GM23248 (cell line): ENCODE measurements around the gene EDAR. TPM values are rescaled to one million over a fixed set of nuclear protein-coding genes. Genes with fewer than 3 reads are reported as not detected.

Source experiments
- DNase-seq: peaks from one replicate; pipeline ENCODE4 v3.0.0-alpha.2; 2015
- H2AFZ ChIP-seq: fragments of 200-600 bp; sonication (generic); 2 replicates; pipeline ENCODE4 v1.6.1; 2016; ENCODE audit warnings: antibody characterized with exemption
- H3F3A ChIP-seq: fragments of 200-600 bp; sonication (generic); 2 replicates; pipeline ENCODE4 v1.6.1; 2016; ENCODE audit warnings: mild to moderate bottlenecking, antibody characterized with exemption, mixed run types; ENCODE audit not compliant: insufficient read depth
- H3K27ac ChIP-seq: fragments of 200-600 bp; sonication (generic); 2 replicates; pipeline ENCODE4 v1.5.1; 2016; ENCODE audit warnings: mild to moderate bottlenecking
- H3K27me3 ChIP-seq: fragments of 200-600 bp; sonication (generic); replicated peaks from 2 replicates; pipeline ENCODE4 v1.6.1; 2016; ENCODE audit warnings: mild to moderate bottlenecking; ENCODE audit not compliant: insufficient read depth
- H3K36me3 ChIP-seq: fragments of 200-600 bp; sonication (generic); 2 replicates; pipeline ENCODE4 v1.6.1; 2016; ENCODE audit warnings: low read depth, mild to moderate bottlenecking
- H3K4me1 ChIP-seq: fragments of 200-600 bp; sonication (generic); 2 replicates; pipeline ENCODE4 v1.6.1; 2016; ENCODE audit warnings: mild to moderate bottlenecking; ENCODE audit not compliant: insufficient read depth
- H3K4me2 ChIP-seq: fragments of 200-600 bp; sonication (generic); one replicate; pipeline ENCODE4 v1.6.1; 2016; ENCODE audit warnings: mild to moderate bottlenecking; ENCODE audit not compliant: unreplicated experiment
- H3K4me3 ChIP-seq: fragments of 200-600 bp; sonication (generic); 2 replicates; pipeline ENCODE4 v1.5.1; 2016; ENCODE audit warnings: mild to moderate bottlenecking
- H3K79me2 ChIP-seq: fragments of 200-600 bp; sonication (generic); 2 replicates; pipeline ENCODE4 v1.6.1; 2016; ENCODE audit warnings: mild to moderate bottlenecking; ENCODE audit not compliant: insufficient read depth
- H3K9ac ChIP-seq: fragments of 200-600 bp; sonication (generic); 2 replicates; pipeline ENCODE4 v1.6.1; 2016; ENCODE audit warnings: mild to moderate bottlenecking
- H3K9me2 ChIP-seq: fragments of 200-600 bp; sonication (generic); 2 replicates; pipeline ENCODE4 v1.6.1; 2016; ENCODE audit warnings: mixed run types, mild to moderate bottlenecking, moderate library complexity; ENCODE audit not compliant: insufficient read depth
- H3K9me3 ChIP-seq: fragments of 200-600 bp; sonication (generic); one replicate; pipeline ENCODE4 v1.6.1; 2017; ENCODE audit warnings: low read depth
- H4K20me1 ChIP-seq: fragments of 200-600 bp; sonication (generic); 2 replicates; pipeline ENCODE4 v1.6.0; 2016; ENCODE audit not compliant: insufficient read depth
- EZH2 ChIP-seq: fragments of 200-600 bp; sonication (generic); IDR thresholded peaks from 2 replicates; pipeline ENCODE4 v1.6.1; 2018; ENCODE audit warnings: antibody characterized with exemption, mild to moderate bottlenecking; ENCODE audit not compliant: insufficient read depth, poor library complexity, severe bottlenecking
- EZH2phosphoT487 ChIP-seq: fragments of 200-600 bp; sonication (generic); IDR thresholded peaks from 2 replicates; pipeline ENCODE4 v1.6.1; 2018; ENCODE audit warnings: antibody characterized with exemption, moderate library complexity, mild to moderate bottlenecking, low read depth; ENCODE audit not compliant: insufficient read depth
- WGBS, 2 experiments: methylation state at CpG; one replicate each; pipeline ENCODE4 v1.1.6; 2015 to 2017; ENCODE audit warnings: low lambda C conversion rate in 2 of 2, low coverage in 1 of 2; ENCODE audit errors: missing lambda C conversion rate in 2 of 2; 5-methylcytosine and 5-hydroxymethylcytosine counted together
- in situ Hi-C: fragments of 300-500 bp; cut with MboI; formaldehyde crosslinking; loops from 2 replicates; pipeline ENCODE4 v1.15.0; 2020
- polyA plus RNA-seq: library from polyadenylated mRNA; unstranded; fragments of >200 nt; fragmentation: Nextera tagmentation; extraction: Ambion mirVana; gene quantifications from 2 replicates; pipeline ENCODE4 v1.2.1, GENCODE V29; 2016
- total RNA-seq: library from RNA; depleted of rRNA; stranded (reverse); fragments of >200 nt; shearing (Covaris generic); gene quantifications from 2 replicates; pipeline ENCODE4 v1.2.3, GENCODE V29; 2014

The EDAR gene
- total and polyA plus RNA-seq, 2 experiments from 2014 or later, result not detected

DNA sequence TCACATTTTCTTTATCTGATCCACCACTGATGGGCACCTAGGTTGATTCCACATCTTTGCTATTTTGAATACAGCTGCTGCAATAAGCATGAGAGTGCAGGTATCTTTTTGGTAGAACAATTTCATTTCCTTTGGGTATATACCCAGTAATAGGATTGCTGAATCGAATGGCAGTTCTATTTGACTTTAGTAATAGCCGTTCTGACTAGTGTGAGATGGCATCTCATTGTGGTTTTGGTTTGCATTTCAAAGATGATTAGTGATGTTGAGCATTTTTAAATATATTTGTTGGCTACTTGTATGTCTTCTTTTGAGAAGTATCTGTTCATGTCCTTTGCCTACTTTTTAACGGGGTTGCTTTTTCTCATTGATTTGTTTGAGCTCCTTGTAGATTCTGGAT lies 130.1 kb downstream of the EDAR start:
- in situ Hi-C loops, result no loop called here
- no peaks in the 10 kb centered on the region for H3K36me3 ChIP-seq
- no peak overlapping the region for H2AFZ ChIP-seq
- no peaks in the 10 kb centered on the region for H4K20me1 ChIP-seq
- no peak for TF ChIP-seq EZH2phosphoT487
- TF ChIP-seq EZH2, result no peak
- H3K4me2 ChIP-seq, result no peak overlapping the region
- H3K9me3 ChIP-seq, result no peaks in the 10 kb centered on the region
- WGBS, 2 experiments, result 97 to 98% methylated on average over 3 of the region's 3 CpGs
- H3F3A ChIP-seq, result no peaks in the 10 kb centered on the region
- H3K4me3 ChIP-seq, result no peak overlapping the region
- peak; percentile 20 for DNase-seq
- no peak overlapping the region for H3K9ac ChIP-seq
- no peaks in the 10 kb centered on the region for H3K4me1 ChIP-seq
- H3K27ac ChIP-seq, result no peak overlapping the region
- no peaks in the 10 kb centered on the region for H3K9me2 ChIP-seq
- no peaks in the 10 kb centered on the region for H3K27me3 ChIP-seq
- no peaks in the 10 kb centered on the region for H3K79me2 ChIP-seq

DNA sequence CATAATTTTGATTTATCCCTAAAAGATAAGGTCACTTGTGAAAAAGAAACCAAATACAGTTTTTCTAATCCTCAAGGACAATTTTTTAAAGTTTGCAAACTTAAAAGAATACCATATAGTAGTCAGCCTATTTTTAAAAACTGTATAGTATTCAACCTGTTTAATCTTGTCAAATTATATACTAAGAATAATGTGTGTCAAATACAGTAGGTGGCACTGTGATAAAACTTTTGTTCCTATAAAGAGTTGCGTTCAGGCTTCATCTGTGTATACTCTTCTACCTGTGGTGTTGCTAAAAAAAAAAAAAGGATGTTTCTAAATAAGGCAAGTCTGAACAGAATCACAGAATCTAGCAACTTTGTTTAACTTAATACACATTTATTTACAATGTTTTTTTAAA lies 133.8 kb downstream of the EDAR start:
- no peaks in the 10 kb centered on the region for H3K27me3 ChIP-seq
- no peak overlapping the region for H3K4me3 ChIP-seq
- TF ChIP-seq EZH2phosphoT487 (no peak), EZH2 (no peak)
- 75 to 83% methylated on average over 1 of the region's 1 CpG for WGBS, 2 experiments
- no peak overlapping the region for H2AFZ ChIP-seq
- no peaks in the 10 kb centered on the region for H4K20me1 ChIP-seq
- H3K4me2 ChIP-seq, result no peak overlapping the region
- no peaks in the 10 kb centered on the region for H3K9me2 ChIP-seq
- no peak overlapping the region for H3K27ac ChIP-seq
- in situ Hi-C loops, result no loop called here
- DNase-seq, result peak; percentile 34
- H3K36me3 ChIP-seq, result peaks cover 5% of the 10 kb centered on the region; the same call in 1 of the 2 replicates
- H3K4me1 ChIP-seq, result no peaks in the 10 kb centered on the region
- H3F3A ChIP-seq, result no peaks in the 10 kb centered on the region
- H3K9ac ChIP-seq, result no peak overlapping the region
- no peaks in the 10 kb centered on the region for H3K9me3 ChIP-seq
- no peaks in the 10 kb centered on the region for H3K79me2 ChIP-seq

DNA sequence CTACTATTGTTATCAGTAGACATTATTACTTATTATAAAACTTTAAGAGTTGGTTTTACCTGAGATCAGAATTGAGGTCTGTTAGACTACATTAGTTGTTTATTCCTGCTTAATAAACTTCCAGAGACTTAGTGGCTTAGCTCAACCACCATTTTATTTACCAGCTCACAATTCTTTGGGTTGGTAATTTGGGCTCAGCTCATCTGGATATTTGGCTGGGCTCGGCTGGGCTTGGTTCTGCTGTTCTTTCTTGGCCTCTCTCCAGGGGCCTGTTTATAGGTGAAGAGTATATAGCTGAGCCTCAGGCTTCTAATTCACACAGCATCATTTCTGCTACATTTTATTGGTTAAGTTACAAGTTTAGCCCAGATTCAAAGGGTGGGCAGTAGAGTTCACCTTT lies 134.5 kb downstream of the EDAR start:
- no peak overlapping the region for H3K27ac ChIP-seq
- in situ Hi-C loops, result no loop called here

DNA sequence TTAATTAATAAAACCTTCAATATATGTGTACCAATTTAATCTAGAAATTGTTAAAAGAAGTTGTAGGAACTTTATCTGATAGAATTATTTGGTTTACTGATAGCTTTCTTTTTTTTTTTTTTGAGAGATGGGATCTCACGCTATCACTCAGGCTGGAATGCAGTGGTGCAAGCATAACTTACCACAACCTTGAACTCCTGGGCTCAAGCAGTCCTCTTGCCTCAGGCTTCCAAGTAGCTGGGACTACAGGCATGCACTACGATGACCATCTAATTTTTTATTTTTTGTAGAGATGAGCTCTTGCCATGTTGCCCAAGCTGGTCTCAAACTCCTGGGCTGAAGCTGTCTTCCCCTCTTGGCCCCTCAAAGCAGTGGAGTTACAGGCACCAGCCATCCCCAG lies 135.6 kb downstream of the EDAR start:
- Histone ChIP-seq H3K4me2 (no peak overlapping the region), H3F3A (no peaks in the 10 kb centered on the region), H3K27ac (no peak overlapping the region), H3K4me1 (no peaks in the 10 kb centered on the region), H3K79me2 (no peaks in the 10 kb centered on the region), H3K4me3 (no peak overlapping the region), H4K20me1 (no peaks in the 10 kb centered on the region), H3K9me3 (no peaks in the 10 kb centered on the region), H3K9ac (no peak overlapping the region), H3K9me2 (no peaks in the 10 kb centered on the region), H2AFZ (no peak overlapping the region), H3K27me3 (no peaks in the 10 kb centered on the region), H3K36me3 (peaks cover 5% of the 10 kb centered on the region; the same call in 1 of the 2 replicates)
- no peak for TF ChIP-seq EZH2
- no peak for TF ChIP-seq EZH2phosphoT487
- in situ Hi-C loops, result no loop called here
- WGBS, 2 experiments, result 93 to 96% methylated on average over 2 of the region's 2 CpGs
- DNase-seq, result no peak

More for the DNA sequence above, 134.5 kb downstream of the EDAR start:
- Histone ChIP-seq H3K36me3 (peaks cover 5% of the 10 kb centered on the region; the same call in 1 of the 2 replicates), H3K27me3 (no peaks in the 10 kb centered on the region), H3K9me2 (no peaks in the 10 kb centered on the region), H3K79me2 (no peaks in the 10 kb centered on the region), H3K4me1 (no peaks in the 10 kb centered on the region), H3K9ac (no peak overlapping the region), H3K4me3 (no peak overlapping the region), H3F3A (no peaks in the 10 kb centered on the region), H4K20me1 (no peaks in the 10 kb centered on the region), H3K4me2 (no peak overlapping the region), H3K9me3 (no peaks in the 10 kb centered on the region), H2AFZ (no peak overlapping the region)
- WGBS, 2 experiments, result 88 to 96% methylated on average over 1 of the region's 1 CpG
- DNase-seq, result no peak
- TF ChIP-seq EZH2 (no peak), EZH2phosphoT487 (no peak)

DNA sequence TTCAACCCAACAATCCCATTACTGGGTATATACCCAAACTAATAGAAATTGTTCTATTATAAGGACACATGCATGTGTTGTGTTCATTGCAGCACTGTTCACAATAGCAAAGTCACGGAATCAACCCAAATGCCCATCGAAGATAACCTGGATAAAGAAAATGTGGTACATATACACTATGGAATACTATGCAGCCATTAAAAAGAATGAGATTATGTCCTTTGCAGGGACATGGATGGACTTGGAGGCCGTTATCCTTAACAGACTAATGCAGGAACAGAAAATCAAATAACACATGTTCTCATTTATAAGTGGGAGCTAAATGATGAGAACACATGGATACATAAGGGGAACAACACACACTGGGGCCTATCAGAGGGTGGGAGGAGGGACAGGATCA lies 136.6 kb downstream of the EDAR start:
- no peak overlapping the region for H2AFZ ChIP-seq
- DNase-seq, result no peak
- H3K4me2 ChIP-seq, result no peak overlapping the region
- H3K4me3 ChIP-seq, result no peak overlapping the region
- no peak for TF ChIP-seq EZH2phosphoT487
- no peak for TF ChIP-seq EZH2
- in situ Hi-C loops, result no loop called here
- no peak overlapping the region for H3K27ac ChIP-seq
- no peak overlapping the region for H3K9ac ChIP-seq
- H3K27me3 ChIP-seq, result no peaks in the 10 kb centered on the region
- peaks cover 5% of the 10 kb centered on the region; the same call in 1 of the 2 replicates for H3K36me3 ChIP-seq
- no peaks in the 10 kb centered on the region for H4K20me1 ChIP-seq
- no peaks in the 10 kb centered on the region for H3F3A ChIP-seq
- no peaks in the 10 kb centered on the region for H3K9me3 ChIP-seq
- 96 to 98% methylated on average over 3 of the region's 3 CpGs for WGBS, 2 experiments
- H3K4me1 ChIP-seq, result no peaks in the 10 kb centered on the region
- H3K79me2 ChIP-seq, result no peaks in the 10 kb centered on the region
- H3K9me2 ChIP-seq, result no peaks in the 10 kb centered on the region
